GM12801 (cell line): ENCODE data around the gene LETMD1.

Source experiments
- TF ChIP-seq, protein P1 (sequence below): IDR thresholded peaks from one replicate; pipeline ENCODE4 v1.5.1; 2011; ENCODE audit warnings: control low read depth; ENCODE audit not compliant: insufficient read length; ENCODE audit errors: extremely low read depth

LETMD1 gene

DNA sequence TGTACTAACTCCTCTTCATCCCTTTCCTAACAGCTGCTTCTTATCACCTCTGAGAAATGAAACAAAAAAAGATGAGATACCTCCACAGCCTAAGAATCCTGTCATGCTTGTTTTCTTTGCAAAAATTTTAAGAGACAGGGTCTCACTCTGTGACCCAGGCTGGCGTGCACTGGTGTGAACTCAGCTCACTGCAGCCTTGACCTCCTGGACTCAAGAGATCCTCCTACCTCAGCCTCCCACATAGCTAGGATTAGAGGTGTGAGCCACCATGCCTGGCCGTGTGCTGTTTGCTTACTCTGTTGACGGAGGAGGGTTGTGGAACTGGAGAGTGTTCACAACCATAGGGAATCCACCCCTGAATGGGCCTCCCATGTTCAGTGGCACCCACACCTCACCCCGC is 19.1 kb downstream of the LETMD1 start:
- TF ChIP-seq, protein P1, sequence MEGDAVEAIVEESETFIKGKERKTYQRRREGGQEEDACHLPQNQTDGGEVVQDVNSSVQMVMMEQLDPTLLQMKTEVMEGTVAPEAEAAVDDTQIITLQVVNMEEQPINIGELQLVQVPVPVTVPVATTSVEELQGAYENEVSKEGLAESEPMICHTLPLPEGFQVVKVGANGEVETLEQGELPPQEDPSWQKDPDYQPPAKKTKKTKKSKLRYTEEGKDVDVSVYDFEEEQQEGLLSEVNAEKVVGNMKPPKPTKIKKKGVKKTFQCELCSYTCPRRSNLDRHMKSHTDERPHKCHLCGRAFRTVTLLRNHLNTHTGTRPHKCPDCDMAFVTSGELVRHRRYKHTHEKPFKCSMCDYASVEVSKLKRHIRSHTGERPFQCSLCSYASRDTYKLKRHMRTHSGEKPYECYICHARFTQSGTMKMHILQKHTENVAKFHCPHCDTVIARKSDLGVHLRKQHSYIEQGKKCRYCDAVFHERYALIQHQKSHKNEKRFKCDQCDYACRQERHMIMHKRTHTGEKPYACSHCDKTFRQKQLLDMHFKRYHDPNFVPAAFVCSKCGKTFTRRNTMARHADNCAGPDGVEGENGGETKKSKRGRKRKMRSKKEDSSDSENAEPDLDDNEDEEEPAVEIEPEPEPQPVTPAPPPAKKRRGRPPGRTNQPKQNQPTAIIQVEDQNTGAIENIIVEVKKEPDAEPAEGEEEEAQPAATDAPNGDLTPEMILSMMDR: no peak

GRCh38 chr12:51067771-51068170 is 19.6 kb downstream of the LETMD1 start:
- TF ChIP-seq, protein P1: no peak

GRCh38 chr12:51070004-51070403 is 21.9 kb downstream of the LETMD1 start:
- TF ChIP-seq, protein P1: no peak

DNA sequence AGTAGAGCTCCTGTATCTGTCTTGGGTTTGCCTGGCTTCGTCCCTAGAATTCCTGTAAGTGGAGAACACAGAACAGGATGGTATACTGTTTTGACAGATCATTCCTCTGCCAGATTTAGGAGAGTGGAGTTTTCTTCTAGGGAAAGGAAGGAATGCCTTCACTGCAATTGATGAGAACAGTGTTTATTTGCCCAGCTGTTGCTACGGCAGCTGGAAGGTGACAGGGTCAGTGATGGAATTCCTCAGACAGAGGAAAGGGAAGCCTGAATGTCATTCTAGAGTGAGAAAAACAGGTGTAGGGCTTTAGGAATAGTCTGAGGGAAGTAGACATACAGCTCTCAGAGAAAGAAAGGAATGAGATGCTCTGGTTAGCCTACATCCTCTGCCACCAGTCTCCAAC is 23.5 kb downstream of the LETMD1 start:
- TF ChIP-seq, protein P1: no peak

DNA sequence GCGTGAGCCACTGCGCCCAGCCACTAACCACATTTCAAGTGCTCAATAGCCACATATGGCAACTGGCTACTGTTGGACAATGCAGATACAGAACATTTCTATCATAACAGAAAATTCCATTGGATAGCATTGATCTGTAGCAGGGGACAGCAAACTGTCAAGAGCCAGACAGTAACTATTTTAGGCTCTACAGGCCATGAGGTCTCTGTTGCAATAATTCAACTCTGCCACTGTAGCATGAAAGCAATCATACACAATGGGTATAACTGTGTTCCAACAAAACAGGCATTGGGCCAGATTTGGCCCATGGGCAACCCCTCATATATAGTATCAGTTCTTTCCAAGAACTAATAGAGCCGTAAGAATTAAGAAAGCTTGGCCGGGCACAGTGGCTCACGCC is 27.3 kb downstream of the LETMD1 start:
- TF ChIP-seq, protein P1: no peak

DNA sequence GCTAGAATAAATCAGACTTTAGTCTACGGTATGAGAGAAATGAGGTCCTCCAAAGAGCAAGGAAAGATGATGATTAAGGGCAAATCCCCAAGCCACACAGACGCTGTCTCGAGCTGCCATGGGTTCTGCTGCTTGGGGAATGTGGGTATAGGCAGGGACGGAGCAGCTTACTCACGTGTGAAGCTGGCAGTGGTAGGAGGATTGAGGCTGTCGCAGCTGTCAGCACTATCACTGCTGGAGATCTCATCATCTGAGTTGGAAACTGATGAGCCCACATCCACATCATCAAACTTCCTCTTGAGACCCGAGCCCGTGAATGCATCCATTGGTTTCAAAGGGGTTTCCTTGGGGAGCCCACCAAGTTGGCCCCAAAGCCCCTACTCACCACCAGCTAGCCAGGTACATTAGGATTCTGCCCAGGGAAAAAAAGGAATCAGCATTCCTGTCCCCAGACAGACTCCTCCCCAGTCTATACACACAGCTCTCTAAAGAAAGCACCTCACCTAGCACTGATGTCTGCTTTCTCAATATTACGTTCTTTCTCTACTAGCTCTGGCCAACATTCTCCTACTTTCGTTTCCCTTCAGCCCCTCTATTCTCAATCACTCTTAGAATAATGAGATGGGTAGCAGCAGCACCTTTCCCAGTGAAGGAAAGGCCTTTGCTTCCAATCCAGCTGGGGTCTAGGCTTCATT is 28.3 kb downstream of the LETMD1 start:
- TF ChIP-seq, protein P1: no peak

- TF ChIP-seq, protein P1: no peak
Measured at GRCh38 chr12:51077930-51078329, 29.8 kb downstream of the LETMD1 start.

- TF ChIP-seq, protein P1: no peak
Measured at GRCh38 chr12:51080136-51080535, 32.0 kb downstream of the LETMD1 start.
